Activated B cell treated with CpG ODN at 0.5 μM for 24 hours (primary cell): Measurements from ENCODE around the gene KIF26B. TPM values are rescaled to one million over a fixed set of nuclear protein-coding genes. Genes with fewer than 3 reads are reported as not detected.

Experiments
- ATAC-seq: fragments of 200-7000 bp; cut with Tn5 transposase; one replicate; pipeline ENCODE4 v1.10.0; 2021; ENCODE audit warnings: low read depth, mild to moderate bottlenecking, moderate library complexity
- CTCF ChIA-PET: fragments of 350-600 bp; sonication (Branson Sonifier 250); formaldehyde crosslinking; loops from one replicate; lab custom pipeline; 2021; ENCODE audit warnings: antibody characterized with exemption; lab: Charles Lee
- POLR2A ChIA-PET: fragments of 350-600 bp; sonication (Branson Sonifier 250); formaldehyde crosslinking; loops from one replicate; lab custom pipeline; 2021; ENCODE audit warnings: antibody characterized with exemption; lab: Charles Lee
- DNase-seq: peaks from one replicate; pipeline ENCODE4 v3.0.0; 2022
- H3K27ac Mint-ChIP-seq: one replicate; pipeline ENCODE4 v1.8.0; 2020; ENCODE audit warnings: mixed read lengths
- H3K27me3 Mint-ChIP-seq: one replicate; pipeline ENCODE4 v1.8.0; 2021; ENCODE audit warnings: mixed read lengths
- H3K36me3 Mint-ChIP-seq: one replicate; pipeline ENCODE4 v1.8.0; 2021; ENCODE audit warnings: low read depth, mixed read lengths
- H3K4me1 Mint-ChIP-seq: one replicate; pipeline ENCODE4 v1.8.0; 2021; ENCODE audit warnings: mixed read lengths
- H3K4me3 Mint-ChIP-seq: one replicate; pipeline ENCODE4 v1.8.0; 2020; ENCODE audit warnings: mild to moderate bottlenecking, mixed read lengths
- H3K9me3 Mint-ChIP-seq: one replicate; pipeline ENCODE4 v1.8.0; 2020; ENCODE audit warnings: mixed read lengths
- CTCF ChIP-seq: fragments of 200-600 bp; IDR thresholded peaks from one replicate; pipeline ENCODE4 v1.8.0; 2022; ENCODE audit warnings: antibody characterized with exemption, mild to moderate bottlenecking
- intact Hi-C: fragments of 100-400 bp; cut with micrococcal nuclease; formaldehyde crosslinking; loops from one replicate; pipeline ENCODE4 v1.15.1; 2024
- total RNA-seq: library from RNA; stranded (reverse); gene quantifications from 2 replicates; pipeline ENCODE4 v1.2.3, GENCODE V29; 2022

Gene KIF26B
- total RNA-seq, 1 donor from 2014 or later, result 1.7 TPM

DNA sequence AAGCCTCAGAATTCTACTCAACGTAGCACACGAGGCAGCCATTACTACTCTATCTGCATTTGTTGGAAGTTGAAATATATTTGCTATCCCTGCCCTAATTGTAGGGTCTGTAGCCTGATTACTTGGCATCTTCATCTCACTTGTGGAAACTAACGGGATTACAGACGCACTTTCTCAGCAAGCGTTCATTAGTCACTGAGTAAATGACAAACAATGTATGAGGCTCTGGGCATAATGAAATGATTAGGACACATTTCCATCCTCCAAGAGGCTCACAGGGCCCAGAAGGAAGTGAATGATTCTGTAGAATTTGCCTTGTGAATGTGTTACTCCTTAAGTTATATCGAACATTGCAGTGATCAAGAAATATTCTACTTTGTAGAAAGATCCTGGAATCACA is 78.1 kb downstream of the KIF26B start:
- H3K9me3 Mint-ChIP-seq, result no peaks in the 10 kb centered on the region
- H3K36me3 Mint-ChIP-seq, result no peaks in the 10 kb centered on the region
- TF ChIP-seq CTCF, result no peak
- ChIA-PET CTCF (no interaction called here), POLR2A (no interaction called here)
- no peak overlapping the region for H3K4me3 Mint-ChIP-seq
- no peak for DNase-seq
- no peaks in the 10 kb centered on the region for H3K4me1 Mint-ChIP-seq
- H3K27me3 Mint-ChIP-seq, result no peaks in the 10 kb centered on the region
- no peak overlapping the region for H3K27ac Mint-ChIP-seq
- intact Hi-C loops, result no loop called here
- no peak for ATAC-seq

DNA sequence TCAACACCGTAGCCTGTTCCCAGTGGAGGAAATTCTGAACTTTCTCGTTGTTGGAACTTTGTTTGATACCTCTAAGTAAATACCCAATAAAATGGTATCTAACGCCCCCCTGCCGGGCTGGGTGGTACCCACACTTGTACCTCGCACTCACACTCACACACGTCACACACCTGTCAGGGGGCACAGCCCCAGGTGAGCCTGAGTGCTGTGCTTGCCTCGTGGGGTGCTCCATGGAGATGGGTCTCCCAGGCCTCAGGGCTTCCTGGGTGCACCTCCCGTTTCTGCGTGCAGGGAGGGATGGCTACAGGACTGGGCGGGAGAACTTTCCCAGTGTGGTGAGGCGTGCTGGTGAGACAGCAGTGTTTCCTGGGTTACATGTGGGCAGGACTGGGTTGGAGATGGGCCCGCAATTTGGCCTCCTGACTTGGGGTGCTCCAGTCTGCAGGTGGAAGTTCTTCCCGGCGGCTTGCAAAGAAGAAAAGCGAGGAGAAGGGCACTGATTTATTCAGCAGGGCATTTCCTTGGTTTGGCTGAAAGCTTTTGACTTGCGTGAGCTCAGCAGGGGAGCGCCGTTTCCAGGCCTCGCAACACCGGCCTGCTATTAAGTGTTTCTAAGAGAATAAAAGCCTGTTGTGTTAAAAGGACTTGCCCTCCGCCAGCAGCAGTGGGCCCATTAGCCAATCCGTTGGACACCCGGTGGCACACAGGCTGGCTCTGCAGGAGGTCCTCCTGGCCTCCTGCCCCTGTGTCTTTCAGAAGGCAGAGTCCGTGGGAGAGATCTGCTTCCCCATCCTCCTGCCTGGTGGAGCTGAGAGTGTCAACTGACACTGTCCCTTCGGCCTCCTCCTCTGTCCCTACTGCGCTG is 79.7 kb downstream of the KIF26B start:
- no peak for TF ChIP-seq CTCF
- DNase-seq (no peak), ATAC-seq (no peak)
- no peaks in the 10 kb centered on the region for H3K36me3 Mint-ChIP-seq
- CTCF ChIA-PET, result no interaction called here
- POLR2A ChIA-PET, result no interaction called here
- H3K9me3 Mint-ChIP-seq, result no peaks in the 10 kb centered on the region
- intact Hi-C loops, result no loop called here
- no peak overlapping the region for H3K4me3 Mint-ChIP-seq
- H3K4me1 Mint-ChIP-seq, result no peaks in the 10 kb centered on the region
- H3K27ac Mint-ChIP-seq, result no peak overlapping the region
- H3K27me3 Mint-ChIP-seq, result peaks cover 4% of the 10 kb centered on the region

DNA sequence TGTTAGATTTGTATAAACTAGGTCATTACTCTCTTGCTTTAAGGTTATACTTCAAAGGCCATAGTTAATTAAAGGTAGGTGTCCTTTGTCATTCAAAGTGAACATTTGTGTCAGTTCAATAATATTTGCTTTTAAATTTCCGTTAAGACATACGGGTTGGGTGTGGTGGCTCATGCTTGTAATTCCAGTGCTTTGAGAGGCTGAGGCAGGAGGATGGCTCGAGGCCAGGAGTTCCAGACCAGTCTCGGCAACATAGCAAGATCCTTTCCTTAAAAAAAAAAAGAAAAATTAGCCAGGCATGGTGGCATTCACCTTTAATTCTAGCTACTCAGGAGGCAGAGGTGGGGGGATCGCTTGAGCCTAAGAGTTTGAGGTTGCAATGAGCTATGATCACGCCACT is 80.4 kb downstream of the KIF26B start:
- ChIA-PET POLR2A (no interaction called here), CTCF (no interaction called here)
- H3K4me3 Mint-ChIP-seq, result no peak overlapping the region
- no peaks in the 10 kb centered on the region for H3K9me3 Mint-ChIP-seq
- DNase-seq (no peak), ATAC-seq (no peak)
- H3K27me3 Mint-ChIP-seq, result peaks cover 5% of the 10 kb centered on the region
- no peak for TF ChIP-seq CTCF
- no peaks in the 10 kb centered on the region for H3K4me1 Mint-ChIP-seq
- H3K27ac Mint-ChIP-seq, result no peak overlapping the region
- H3K36me3 Mint-ChIP-seq, result no peaks in the 10 kb centered on the region
- intact Hi-C loops, result no loop called here

DNA sequence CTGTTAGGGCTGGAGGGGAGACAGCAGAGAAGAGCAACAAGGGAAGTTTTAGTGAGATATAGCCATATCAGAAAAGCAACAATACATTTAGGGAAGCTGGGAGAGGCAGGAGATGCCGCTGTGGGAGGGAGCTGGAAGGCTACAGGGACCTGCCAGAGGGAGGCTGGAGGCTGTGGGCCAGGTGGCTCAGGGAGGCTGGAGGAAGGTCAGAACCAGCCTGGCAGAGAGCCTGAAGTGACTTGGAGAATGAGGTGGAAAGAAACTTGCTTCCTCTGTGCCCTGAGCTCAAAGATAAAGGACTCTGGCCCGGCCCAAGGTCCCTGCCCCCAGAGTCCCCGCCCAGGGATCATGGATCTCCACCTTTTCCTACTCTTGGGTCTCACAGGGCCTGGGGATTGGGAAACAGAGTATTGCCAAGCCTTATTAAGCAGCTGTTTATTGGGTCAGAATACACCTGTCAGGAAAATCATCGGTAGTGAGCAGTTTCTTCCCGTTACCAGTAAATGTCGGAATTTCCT is 85.9 kb downstream of the KIF26B start:
- Mint-ChIP-seq H3K27me3 (peaks cover 7% of the 10 kb centered on the region), H3K36me3 (no peaks in the 10 kb centered on the region), H3K9me3 (no peaks in the 10 kb centered on the region), H3K4me3 (no peak overlapping the region), H3K27ac (no peak overlapping the region), H3K4me1 (no peaks in the 10 kb centered on the region)
- ATAC-seq (no peak), DNase-seq (no peak)
- POLR2A ChIA-PET, result no interaction called here
- TF ChIP-seq CTCF, result no peak
- CTCF ChIA-PET, result no interaction called here
- intact Hi-C loops, result no loop called here

DNA sequence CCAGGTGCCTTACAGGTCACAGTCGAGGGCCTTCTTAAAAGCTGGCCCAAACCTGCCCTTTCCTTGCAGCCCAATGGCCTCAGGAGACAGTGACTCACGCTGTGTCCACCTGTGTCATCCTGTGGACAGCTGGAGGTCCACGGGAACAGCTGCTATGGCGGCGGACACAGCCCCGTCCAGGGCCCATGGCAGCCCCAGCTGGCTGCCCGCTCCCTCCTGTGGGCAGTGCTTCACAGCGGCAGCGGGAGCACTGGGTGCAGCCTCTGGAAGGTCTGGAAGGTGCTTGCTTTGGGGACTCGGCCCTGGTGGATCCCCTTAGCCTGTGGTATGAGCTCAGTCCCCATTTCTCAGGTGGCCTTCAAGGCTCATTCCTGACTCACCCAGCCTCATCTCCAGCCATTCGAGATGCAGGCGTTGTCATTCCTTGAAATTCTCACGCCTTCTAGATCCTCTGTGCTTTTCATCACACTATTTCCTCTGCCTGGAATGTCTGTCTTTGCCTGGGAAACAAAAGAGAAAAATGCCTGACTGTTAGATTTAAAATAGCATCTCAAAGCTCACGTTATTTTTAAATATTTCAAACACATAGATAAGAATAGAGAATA is 86.8 kb downstream of the KIF26B start:
- CTCF ChIA-PET, result no interaction called here
- intact Hi-C loops, result no loop called here
- Mint-ChIP-seq H3K27me3 (peaks cover 7% of the 10 kb centered on the region), H3K27ac (no peak overlapping the region), H3K9me3 (no peaks in the 10 kb centered on the region), H3K4me3 (no peak overlapping the region), H3K36me3 (no peaks in the 10 kb centered on the region), H3K4me1 (no peaks in the 10 kb centered on the region)
- POLR2A ChIA-PET, result no interaction called here
- TF ChIP-seq CTCF, result no peak
- ATAC-seq (no peak), DNase-seq (no peak)
